GM18861 (cell line): Measurements from ENCODE around the gene TMEM132C.
"Not testable (repeated sequence)": the region's sequence is repeated elsewhere in the genome, so short reads cannot be mapped to it uniquely, and the experiment has no call there.

Experiments used
- ATAC-seq: cut with Tn5 transposase; IDR thresholded peaks from one replicate; pipeline ENCODE4 v1.9.1; 2021; ENCODE audit not compliant: unreplicated experiment

The TMEM132C gene

GRCh38 chr12:128467882-128468281 lies 200.9 kb downstream of the TMEM132C start:
- ATAC-seq: no peak

DNA sequence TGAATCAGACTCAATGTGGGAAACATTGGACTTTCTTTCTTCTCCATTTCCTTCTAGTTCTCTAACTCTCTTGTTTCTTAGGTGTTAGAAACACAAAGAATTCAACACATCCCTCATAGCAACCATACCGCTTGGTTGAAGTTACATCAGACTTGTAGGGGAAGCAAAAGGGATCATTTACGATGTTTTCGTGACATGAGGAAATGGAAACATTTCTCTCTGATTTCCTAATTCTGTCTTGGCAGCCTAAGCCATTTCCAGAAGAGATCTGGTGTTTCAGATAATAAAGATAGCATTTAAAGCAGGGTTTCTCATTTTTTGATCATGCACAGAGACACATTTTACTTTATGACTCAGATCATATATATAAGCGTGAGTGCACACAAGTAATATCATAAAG lies 202.0 kb downstream of the TMEM132C start:
- no peak for ATAC-seq

GRCh38 chr12:128471491-128471890 lies 204.5 kb downstream of the TMEM132C start:
- no peak for ATAC-seq

- ATAC-seq: no peak
These were observed 207.9 kb downstream of the TMEM132C start for GRCh38 chr12:128474916-128475315.

DNA sequence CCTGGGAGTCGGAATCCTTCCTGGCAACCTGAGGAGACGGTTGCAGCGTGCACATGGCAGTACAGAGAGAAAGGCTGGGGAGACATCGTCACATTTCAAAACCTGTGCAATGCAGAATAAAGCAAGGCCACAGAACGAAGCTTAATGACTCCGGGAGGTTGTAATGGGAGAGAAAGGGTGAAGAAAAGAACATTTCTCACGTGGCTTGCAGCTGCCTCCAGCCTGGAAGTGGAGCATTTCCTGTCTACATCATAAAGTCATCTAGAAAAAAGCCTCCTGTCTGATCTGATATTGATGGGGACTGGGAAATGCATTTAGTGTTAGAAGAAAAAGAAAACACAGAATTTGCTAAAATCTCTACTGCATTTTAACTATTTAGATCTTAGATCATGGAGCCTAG lies 209.3 kb downstream of the TMEM132C start:
- ATAC-seq: no peak

DNA sequence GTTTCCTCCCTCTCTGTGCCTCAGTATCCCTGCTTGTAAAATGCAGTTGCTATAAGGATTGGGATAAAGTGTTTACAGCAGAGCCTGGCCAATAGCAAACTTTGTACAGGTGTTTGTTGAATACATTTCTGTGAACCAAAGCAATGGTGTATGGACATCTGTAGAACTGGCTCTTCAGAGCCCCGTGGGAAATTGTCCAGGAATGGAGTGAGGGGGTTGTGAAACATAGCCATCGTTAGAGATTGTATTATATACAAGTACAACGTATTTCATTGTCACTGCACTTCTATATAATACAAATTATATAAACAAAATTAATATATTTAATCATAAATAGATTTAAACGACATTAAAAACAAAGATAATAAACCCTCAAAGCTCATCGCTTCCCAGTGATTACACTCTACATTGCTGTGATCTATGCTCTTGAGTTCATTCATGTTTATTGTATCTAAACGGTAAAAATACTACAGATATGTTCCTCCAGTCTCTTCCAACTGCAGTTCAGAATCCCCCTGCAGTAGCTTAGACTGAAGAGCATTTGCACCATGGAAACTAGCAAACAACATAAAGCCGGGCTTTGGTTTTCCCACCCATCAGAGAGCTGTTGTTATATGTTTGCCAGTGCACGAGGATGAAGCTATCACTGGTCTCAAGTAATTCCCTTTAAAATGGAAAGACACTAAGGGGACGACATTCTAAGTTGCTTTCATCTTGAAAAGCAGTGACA lies 216.7 kb downstream of the TMEM132C start:
- ATAC-seq: no peak

DNA sequence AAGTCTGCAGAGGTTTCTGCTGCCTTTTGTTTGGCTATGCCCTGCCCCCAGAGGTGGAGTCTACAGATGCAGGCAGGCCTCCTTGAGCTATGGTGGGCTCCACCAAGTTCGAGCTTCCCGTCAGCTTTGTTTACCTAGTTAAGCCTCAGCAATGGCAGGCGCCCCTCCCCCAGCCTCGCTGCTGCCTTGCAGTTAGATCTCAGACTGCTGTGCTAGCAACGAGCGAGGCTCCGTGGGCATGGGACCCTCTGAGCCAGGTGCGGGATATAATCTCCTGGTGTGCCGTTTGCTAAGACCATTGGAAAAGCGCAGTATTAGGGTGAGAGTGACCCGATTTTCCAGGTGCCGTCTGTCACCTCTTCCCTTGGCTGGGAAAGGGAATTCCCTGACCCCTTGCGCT lies 230.4 kb downstream of the TMEM132C start:
- ATAC-seq: not testable (repeated sequence)

GRCh38 chr12:128507470-128507869 lies 240.5 kb downstream of the TMEM132C start:
- no peak for ATAC-seq

DNA sequence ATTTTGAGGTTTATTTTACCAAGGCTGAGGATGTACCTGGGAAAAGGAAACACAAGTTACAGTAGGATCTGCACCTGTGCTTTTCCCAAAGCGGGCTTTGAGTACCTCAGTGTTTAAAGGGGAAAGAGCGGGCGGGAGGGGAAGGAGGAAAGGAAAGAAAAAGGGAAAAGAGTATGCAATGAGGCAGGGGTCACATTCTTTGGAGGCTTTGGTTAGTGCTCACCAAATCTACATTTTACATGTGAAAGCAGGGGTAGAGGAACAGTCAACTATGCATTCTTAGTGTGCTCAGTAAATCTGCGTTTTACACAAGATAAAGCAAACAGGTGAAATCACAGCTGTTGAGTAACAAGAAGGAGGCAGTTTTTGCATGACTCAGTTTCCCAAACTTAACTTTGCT lies 242.2 kb downstream of the TMEM132C start:
- ATAC-seq: no peak

DNA sequence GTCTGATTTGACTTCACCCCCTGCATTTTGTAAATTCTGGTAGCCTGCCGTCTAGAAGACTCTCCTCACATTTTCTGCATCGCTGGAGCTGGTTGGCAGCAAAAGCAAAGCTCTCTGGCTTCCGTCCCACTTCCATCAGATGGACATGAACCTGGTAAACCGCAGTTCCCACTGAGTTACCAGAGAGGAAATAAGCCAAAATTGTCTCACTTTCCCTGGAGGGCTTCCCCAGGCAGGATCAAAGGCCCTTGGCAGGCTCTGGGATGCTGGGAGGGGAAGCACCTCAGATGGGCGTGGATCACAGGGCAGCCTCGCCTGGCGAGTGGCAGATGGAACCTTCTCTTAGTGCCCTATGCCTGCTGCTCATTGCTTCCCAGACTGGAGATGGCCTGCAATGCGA lies 243.5 kb downstream of the TMEM132C start:
- ATAC-seq: no peak

GRCh38 chr12:128513331-128513730 lies 246.4 kb downstream of the TMEM132C start:
- ATAC-seq: no peak

DNA sequence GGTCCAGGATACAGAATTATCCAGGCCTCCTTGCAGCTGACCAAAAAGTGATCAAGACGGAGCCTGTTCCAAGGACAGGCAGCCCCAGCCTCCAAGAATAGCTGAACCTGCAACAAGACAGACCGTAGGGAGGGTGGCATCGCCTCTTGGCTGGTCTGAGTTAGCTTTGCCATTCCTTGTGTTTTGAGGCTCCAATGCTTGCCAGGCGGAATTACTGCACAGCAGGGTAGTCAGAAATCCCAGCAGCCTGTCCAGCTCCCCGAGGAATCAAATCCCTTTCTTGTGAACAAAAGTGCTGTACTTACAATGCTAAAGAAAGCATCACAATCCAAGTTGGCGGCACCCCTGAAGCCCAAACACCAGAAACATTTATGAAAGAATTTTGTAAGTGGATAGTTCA lies 246.9 kb downstream of the TMEM132C start:
- no peak for ATAC-seq

DNA sequence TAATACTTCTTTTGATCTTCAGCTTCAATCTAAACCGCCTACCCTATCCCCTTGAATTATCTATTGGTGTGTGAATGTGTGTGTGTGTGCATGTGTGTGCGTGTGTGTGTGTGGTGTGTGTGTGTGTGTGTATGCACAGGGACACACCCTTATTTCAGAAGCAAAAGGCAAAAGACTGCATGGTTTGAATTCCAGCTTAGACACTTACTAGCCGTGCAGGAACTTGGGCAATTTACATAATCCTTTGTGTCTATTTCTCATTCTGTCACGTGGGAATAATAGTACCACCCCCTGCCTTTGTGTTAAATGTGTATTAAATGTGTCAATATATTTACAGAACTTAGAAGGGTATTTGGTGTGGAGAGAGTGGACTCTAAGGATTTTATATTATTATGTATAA lies 251.7 kb downstream of the TMEM132C start:
- ATAC-seq: no peak

DNA sequence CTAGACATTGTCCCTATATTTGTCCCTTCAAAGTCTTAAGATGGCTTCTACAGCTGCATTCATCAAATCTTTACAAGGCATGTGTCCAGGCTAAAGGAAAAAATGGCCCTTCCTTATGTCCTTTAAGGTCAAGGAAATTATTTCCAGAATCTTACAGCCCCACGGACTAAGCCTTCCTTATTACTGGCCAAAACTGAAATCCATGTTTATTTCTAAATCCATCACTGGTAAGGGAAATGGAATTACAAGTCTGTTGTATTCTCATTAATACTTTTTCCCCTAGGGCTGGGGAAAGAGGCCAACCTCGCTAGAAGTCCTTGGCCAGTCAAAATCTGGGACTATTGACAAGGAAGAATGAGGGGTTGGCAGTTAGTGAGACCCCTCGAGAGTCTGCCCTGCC lies 252.5 kb downstream of the TMEM132C start:
- no peak for ATAC-seq

DNA sequence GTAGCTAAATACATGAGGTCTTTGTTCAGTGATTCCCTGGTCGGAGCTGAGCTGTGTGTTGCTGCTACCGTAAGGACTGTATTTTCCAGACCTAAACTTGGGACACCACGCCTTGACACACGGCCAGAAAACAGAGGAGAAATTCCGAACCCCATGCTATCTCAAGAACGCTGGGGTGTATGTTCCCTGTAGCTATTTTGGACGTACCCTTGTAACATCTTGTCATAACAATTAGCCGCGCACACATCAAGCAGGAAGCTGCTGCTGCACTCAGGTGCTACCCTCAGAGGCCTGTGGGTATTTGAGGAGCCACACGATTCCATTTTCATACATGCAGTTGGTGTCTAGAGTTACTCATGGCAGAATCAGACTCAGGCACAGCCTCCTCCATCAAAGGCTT lies 255.0 kb downstream of the TMEM132C start:
- ATAC-seq: no peak

GRCh38 chr12:128524439-128524838 lies 257.5 kb downstream of the TMEM132C start:
- ATAC-seq: no peak

DNA sequence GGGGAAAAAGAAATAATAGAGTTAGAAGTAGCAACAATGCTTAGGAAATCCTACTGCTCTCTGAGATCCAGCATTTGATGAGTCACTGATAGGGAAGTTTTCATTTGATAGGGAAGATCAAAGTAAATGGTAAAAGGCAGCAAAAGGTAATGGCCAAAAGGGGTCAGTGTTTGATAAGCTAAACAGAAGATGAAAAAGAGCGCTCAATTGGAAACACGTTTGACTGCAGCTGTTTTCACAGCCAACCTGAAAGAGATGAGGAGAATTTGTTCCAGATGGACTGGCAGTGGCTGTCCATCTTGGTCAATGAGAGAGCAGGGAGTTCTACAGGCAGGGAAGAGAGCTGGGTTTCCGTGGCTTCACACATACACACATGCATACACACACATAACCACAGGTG lies 264.2 kb downstream of the TMEM132C start:
- no peak for ATAC-seq

DNA sequence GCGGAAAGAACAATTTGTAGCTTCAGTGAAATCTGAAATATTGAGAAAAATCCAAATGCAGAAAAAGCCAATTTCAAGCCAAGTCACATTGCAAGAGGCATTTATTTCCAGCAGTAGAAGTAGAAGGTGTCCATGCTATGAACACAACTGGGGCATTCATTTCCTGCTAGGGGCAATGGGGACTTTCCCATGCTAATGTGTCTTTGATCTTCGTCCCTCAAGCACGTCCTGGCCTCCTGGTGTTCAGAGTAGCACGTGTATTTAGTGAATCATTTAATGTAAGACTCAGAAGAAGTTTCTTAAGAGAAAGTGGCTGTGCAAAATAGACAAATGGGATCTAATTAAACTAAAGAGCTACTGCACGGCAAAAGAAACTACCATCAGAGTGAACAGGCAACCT lies 267.9 kb downstream of the TMEM132C start:
- ATAC-seq: peak; percentile 60

DNA sequence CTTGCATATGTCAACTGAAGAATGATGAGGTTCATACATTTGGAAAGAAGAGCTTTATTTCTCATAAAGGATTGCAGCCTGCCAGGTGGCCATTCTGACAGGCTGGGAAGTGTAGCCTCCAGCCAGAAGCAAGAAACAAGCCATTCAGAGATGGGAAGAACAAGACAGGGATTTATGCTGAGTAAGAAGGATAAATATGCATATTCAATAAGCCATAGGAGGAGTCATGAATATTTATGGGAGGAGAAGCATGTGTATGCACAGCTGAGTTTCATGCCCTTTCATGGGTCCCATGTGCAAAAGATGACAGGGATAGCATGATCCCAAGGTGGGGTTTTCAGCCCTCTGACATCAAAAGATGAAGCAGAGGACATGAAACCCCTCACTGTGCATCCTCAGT lies 269.8 kb downstream of the TMEM132C start:
- ATAC-seq: no peak

GRCh38 chr12:128537668-128538067 lies 270.7 kb downstream of the TMEM132C start:
- ATAC-seq: no peak

DNA sequence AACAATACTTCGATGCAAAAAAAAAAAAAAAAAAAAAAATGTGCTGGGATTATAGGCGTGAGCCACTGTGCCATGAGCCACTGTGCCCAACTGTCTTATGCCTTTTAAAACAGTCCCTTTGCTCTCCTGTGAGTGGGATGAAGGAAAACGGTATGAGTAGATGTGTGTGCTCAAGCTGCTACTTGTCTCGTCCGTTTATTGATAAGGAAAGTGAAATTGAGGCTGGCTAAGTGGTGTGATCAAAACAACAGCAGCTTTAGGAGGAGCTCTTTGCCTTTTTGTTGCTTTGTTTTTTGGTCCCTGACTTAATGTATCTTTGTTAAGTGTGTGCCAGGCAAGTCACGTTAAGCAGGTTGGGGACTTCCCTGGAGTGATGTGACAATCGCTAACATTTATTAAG lies 275.9 kb downstream of the TMEM132C start:
- no peak for ATAC-seq

DNA sequence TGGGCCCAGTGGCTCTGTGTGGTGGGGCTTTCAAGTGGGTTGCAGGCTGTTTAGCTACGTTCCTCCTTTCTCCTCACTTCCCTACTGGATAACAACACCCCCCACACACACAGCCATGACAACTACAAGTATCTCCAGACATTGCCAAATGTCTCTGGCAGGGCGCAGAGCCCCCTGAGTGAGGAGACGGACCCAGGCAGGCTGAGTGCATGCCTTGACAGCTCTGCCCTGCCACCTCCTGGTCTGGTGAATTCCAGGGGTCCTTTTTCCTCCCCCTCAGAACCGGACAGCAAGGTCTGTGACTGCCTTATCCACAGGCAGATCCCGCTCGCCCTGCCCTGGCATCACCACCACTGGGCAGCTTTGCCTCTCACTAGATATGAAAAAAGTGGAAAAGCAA lies 276.5 kb downstream of the TMEM132C start:
- ATAC-seq: no peak

DNA sequence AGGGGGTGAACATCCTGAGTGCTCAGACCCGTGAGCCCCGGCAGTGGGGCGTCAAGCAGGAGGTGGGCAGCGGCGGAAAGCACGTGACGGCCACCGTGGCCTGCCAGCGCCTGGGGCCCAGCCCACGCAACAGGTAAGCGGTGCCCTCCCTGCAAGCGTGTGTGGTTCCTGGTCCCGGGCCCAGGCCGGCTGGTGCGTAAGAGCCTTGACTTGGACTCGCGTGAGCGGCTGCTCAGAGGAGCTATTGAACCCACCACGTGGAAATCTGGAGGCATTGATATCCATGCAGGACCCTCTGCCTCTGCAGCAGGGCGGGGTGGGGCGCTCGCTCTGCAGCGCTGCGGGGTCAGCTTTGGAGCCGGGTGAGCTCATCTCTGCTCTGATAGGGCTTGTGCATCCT lies 277.0 kb downstream of the TMEM132C start:
- ATAC-seq: no peak
